ENCODE measurements around the gene NECTIN1. TPM values are rescaled to one million over a fixed set of nuclear protein-coding genes. Genes with fewer than 3 reads are reported as not detected.

Gene NECTIN1, protein sequence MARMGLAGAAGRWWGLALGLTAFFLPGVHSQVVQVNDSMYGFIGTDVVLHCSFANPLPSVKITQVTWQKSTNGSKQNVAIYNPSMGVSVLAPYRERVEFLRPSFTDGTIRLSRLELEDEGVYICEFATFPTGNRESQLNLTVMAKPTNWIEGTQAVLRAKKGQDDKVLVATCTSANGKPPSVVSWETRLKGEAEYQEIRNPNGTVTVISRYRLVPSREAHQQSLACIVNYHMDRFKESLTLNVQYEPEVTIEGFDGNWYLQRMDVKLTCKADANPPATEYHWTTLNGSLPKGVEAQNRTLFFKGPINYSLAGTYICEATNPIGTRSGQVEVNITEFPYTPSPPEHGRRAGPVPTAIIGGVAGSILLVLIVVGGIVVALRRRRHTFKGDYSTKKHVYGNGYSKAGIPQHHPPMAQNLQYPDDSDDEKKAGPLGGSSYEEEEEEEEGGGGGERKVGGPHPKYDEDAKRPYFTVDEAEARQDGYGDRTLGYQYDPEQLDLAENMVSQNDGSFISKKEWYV
- 2.3 and 3.6 TPM in 2 replicates for total RNA-seq (2014; rRNA removed; shearing (Covaris generic))

DNA sequence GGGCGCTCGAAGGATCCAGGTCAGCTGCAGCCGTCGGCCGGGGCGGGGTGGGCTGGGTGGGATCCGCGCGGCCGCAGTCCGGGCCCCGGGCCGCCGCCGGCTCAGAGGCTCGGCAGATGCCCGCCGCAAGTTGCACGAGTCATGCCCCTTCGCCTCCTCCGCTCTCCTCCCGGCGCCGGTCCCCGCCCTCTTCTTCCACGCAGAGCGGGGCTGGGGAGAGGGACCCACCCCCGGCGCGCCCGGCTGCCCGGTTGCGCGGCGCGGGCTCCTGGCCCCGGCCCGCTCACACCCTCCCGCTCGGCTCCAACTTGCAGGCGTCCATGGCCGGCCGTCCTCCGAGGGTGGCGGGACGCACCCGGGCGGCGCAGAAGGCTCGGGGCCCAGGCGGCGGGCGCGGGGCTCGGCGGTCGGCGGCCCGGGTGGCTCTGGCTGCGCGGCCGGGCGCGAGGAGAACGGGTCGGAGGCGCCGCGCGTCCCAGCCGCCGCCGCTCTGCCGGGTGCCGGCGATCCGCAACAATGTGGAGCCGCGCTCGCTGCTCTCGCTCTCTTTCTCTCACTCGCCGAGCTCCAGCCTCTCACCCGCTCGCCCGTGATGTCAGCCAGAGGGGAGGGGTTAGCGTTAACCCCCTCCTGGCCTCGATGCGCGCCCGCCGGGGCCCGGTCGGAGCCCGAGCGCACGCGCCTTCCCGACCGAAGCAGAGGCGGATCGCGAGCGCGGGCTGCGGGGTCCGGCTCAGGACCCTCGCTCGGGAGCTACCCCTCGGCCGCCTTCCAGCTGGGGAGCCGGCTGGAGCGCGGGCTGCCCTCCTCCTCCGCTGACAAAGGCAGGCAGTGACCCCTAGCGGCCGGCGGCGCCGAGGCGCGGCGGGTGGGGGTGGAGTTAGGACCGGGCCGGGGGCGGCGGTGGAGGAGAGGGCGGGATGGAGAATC, at the start of gene NECTIN1:
TSS of gene NECTIN1 (minus strand) at position 550 of the 930 bp plus-strand sequence. CDS start 647 bp downstream, outside the sequence.
- DNase-seq (ENCODE audit: low spot score), result peak; percentile 89
- in situ Hi-C loops (cut with HindIII; ENCODE audit: low sequenced_read_pairs), result no loop called here

DNA sequence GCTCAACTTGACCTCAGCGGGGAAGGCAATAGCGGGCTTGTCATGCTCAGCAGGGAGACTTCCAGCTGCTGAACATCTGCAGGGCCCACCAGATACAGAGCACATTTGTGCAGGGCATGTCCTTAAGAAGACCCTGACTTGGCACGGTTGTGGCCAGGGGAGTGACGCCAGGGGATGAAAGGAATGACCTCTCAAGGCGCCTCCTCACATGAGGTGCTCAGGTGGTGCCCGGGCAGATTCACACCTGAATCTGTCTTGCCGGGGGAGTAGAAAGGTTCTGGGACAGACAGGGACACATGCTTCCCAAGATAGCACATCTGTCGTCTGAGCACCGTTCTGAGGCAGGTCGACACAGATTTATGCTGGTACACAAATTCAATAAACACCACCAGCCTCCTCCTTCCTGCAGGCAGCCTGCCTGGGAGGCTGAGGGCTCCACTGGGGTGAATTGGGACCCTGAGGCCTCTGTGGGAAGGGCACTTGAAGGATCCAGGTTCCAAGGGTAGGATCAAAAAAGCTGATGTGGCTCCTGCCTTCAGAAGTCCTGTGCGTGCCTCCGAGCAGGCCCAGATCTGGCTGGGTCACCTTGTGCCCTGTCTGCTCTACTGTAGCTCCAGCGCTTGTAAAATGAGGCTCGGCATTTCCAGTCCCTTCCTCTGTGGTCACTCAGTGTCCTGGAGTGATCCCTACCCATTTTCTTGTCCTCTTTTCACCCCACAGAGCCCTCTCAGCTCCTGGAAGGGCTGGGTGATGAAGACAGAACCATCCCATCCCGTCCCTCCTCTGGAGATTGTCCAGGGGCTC, 49.6 kb upstream of the NECTIN1 start:
- DNase-seq (ENCODE audit: low spot score), result no peak
- in situ Hi-C loops (cut with HindIII; ENCODE audit: low sequenced_read_pairs), result no loop called here

DNA sequence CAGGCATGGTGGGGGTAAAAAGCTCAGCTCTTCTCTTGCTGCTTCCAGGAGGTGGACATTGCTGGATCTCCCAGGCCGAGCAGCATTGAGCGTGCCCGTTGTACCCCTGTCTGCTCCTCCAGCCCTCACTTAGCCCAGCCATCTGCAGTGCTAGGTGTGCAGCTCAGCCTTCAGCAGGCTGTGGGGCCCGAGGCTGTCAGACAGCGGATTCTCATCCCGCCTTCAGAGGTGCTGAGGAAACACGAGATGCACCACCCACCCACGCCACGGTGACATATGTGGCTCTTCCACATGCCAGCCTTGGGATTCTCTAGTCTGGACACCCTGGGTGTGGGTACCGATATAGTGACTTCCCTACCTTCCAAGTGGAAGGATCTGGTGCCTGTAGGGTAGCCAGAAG, 48.9 kb upstream of the NECTIN1 start:
- no peak for DNase-seq (ENCODE audit: low spot score)
- in situ Hi-C loops (cut with HindIII; ENCODE audit: low sequenced_read_pairs), result no loop called here

DNA sequence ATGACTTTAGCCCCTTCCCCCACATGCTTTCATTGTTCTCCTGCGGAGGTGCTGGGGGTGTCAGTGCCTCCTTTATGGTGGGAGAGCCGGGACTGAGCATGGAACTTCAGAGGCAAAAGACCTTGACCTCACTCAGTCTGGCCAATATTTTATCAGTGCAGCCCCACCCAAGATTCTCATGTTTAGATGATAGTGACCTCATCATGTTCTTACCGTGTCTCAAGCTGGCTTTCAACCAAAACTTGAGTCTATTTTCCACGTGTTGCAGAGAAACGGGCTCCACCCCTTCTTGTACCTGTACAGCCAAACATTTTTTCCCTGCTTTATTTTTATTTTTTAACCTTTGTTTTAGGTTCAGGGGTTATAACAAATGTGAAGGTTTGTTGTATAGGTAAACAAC, 47.7 kb upstream of the NECTIN1 start:
- in situ Hi-C loops (cut with HindIII; ENCODE audit: low sequenced_read_pairs), result no loop called here

DNA sequence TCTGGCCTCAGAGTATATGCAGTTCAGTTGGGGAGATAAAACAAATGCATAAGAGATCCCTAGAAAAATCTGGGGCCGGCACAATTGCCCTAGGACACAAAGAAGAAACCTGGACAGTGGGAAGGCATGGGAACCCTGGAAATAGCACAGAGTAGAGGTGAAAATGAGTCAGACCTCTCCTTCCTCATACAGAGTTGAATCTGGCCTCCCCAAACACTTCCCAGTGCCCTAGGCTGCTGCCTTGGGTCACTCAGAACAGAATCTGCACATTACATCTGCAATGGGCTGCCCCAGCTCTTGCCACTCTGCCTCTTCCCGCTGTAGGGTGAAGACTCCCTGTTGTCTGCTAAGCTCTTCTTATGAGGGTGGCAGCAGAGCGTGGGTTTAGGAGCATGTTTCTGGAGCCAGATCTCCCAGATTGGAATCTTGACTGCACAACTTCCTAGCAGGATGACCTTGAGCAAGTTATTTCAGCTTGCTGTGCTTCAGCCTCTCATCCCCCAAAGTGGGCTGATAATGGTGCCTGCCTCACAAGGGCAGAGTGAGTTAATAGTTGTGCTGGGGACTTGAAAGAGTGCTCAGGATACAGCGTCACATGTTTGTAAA, 47.1 kb upstream of the NECTIN1 start:
- in situ Hi-C loops (cut with HindIII; ENCODE audit: low sequenced_read_pairs), result no loop called here
- DNase-seq (ENCODE audit: low spot score), result no peak

More for the DNA sequence above, 47.7 kb upstream of the NECTIN1 start:
- no peak for DNase-seq (ENCODE audit: low spot score)

DNA sequence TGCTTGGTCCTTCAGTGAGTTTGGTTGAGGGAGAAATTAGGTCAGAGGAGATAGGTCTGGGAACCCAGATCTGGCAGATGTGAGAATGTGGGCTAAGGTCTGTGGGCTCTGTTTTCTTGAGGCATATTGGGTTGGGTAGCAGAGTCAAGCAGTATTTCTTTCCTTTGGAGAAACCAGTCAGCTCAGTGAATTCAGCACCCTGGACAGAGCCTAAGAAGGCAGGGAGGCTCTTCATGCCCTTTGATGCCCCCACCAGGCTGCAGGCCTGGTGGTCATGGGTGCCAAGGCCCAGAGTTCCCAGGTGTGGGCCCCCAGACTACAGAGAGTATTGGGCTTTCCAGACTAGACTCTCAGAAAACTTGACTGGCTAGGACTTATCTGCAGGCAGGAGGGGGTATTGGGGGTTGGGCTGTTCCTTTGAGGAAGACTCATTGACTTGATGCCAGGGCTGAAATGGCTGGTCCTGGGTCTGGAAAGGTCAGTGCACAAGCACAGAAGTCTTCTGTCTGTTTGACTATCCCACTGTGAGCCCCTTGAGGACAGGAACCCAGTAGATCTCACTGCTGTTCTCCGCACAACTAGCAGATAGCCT, 45.3 kb upstream of the NECTIN1 start:
- in situ Hi-C loops (cut with HindIII; ENCODE audit: low sequenced_read_pairs), result no loop called here

DNA sequence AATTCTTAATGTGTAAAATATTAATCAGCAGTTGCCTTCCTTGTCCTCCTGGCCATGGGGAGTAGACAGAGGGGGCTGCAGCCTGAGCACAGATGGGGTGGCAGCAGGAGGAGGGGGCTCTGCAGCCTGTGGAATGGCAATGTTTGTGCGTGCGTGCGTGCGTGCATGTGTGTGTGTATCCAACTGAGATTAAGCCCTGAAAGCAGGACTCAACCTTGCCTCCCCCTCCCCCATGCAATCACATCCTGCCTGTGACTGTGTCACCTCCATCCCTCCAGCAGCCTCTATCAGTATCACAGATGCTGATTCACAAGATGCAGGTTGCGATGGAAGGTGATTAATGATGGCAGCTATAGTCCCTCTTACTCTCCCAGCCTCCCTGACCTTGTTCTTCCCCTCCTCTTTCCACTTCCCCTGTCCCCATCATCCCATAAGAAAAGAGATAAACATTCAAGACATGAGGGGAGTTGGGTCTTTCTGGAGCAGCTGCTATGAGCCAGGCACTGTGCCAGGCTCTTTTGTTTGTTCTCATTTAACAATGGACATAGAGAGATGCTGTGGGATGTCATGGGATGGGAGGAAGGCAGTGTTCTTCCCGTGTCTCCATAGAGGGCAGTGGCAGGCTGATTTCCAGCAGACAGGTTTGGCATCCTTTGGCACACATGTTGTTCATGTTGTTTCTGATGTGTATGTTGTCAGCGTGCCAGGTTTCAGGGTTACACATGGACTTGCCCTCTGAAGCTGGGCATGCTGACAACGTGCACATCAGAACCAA, 43.8 kb upstream of the NECTIN1 start:
- in situ Hi-C loops (cut with HindIII; ENCODE audit: low sequenced_read_pairs), result no loop called here
- peak; percentile 11 for DNase-seq (ENCODE audit: low spot score)

More for the DNA sequence above, 45.3 kb upstream of the NECTIN1 start:
- DNase-seq (ENCODE audit: low spot score), result no peak

DNA sequence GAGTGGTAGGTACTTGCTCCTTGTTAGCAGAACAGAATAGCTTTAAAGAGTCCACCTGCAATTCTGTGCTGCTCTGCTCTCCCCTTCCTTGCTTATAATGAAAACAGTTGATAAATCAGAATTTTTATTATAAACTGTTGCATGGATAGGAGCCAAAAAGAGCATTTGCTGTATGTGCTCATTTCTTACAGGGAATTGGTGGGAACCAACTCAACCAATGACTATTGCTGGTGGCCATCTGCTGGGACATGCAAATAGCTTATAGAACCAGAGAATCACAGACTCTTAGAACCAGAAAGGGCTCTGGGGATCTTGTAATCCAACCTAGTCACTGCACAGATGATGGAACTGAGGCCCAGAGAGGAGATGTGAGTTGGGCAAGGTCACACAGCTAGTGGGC, 43.1 kb upstream of the NECTIN1 start:
- in situ Hi-C loops (cut with HindIII; ENCODE audit: low sequenced_read_pairs), result no loop called here
- no peak for DNase-seq (ENCODE audit: low spot score)

DNA sequence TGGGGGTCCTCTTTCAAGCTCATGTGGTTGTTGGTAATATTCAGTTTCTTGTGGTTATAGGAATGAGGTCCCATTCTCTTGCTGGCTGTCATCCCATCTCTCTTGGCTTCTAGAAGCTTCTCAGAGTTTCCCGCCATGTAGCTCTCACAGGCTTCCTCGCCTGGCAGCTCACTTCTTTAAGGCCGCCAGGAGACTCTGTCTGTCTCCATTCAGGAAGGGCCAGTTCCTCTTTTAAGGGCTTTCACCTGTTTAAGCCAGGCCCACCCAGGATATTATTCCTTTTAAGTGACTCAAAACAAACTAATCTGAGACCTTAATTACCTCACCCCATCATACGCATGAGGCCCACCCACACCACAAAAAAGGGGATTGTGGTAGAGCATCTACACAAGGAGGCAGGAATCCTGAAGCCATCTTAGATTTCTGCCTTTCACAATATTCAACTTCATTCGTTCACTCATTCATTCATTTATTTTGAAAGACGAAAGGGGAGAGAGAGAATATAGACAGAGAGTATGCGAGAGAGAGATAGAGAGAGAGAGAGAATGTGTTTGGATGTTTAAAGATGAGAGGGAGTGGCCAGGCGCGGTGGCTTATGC, 42.3 kb upstream of the NECTIN1 start:
- DNase-seq (ENCODE audit: low spot score), result no peak
- in situ Hi-C loops (cut with HindIII; ENCODE audit: low sequenced_read_pairs), result no loop called here

DNA sequence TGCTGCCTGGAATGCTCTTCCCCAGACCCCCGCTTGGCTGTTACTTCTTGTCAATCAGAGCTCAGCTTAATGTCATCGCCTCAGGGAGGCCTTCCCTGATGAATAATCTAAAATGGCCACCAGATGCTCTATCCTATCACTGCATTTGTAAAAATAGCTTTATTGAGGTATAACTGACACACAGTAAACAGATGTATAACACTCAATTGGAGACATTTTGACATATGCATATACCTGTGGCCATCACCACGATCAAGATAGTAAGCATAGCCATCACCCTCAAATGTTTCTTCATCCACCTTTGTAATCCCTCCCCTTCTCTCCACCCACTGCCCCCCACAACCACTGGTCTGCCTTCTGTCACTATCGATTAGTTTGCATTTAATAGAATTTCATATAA, 36.6 kb upstream of the NECTIN1 start:
- in situ Hi-C loops (cut with HindIII; ENCODE audit: low sequenced_read_pairs), result no loop called here
- DNase-seq (ENCODE audit: low spot score), result no peak

DNA sequence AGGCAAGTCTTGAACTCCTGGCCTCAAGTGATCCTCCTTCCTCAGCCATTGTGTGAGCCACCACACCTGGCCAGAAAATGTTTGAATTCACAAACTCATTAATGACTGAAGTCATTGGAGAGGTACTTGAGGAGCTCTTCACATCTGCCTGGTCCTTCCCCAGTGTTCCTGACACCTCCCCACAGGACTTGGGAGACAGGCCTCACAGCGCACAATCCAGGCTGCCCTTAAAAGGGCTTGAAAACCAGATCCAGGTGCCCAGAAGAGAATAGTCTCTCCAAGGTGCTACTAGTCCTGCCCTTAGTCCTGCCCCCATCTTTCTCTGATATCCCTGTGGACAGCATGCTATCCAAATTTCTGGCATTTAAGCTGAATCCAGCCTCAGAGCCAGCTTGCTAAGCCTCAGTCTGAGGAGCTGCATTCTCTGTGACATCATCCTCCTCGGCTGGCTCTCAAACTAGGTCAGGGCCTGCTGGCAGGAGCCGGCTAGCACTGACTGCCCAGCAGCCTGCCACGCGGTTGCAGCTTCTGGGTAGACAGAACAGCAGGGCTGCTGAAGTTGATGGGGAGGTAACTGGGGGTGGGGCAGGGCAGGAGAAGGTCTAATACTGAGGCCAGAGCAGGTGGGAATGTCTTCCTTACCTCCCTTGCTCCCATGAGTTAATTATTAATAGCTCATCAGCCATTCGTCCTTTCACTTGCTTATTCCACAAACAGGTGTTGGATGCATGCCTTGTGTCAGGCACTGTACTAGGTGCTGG, 35.3 kb upstream of the NECTIN1 start:
- peak; percentile 97 for DNase-seq (ENCODE audit: low spot score)
- in situ Hi-C loops (cut with HindIII; ENCODE audit: low sequenced_read_pairs), result no loop called here

DNA sequence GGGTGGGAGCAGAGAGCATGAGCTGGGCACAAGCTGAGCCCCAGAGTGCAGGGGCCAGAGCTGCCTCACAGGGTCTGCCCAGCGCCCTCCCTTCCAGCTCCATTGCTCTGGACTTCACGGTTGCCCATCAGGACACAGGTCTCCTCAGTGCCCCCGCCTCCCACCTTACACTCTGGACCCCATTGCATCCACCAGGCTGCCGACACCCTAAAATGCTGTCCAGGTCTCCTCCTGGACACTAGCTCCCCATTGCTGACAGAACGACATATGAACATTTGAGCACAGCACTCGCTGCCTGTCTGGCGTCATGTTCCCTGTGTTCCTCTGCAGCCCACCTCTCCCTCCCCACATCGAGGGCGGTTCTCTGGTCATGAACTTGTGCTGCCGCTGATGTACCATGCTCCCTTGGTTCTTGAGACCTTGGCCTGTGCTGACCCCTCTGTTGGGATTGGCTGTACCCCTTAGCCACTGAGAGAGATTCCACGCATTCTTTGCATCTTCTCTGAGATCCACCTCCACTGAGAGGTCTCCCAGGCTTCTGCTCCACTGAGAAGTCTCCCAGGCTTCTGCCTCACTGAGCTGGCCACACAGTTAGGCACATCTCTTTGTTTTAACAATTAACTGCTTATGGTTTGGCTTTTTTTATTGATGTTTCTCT, 34.2 kb upstream of the NECTIN1 start:
- in situ Hi-C loops (cut with HindIII; ENCODE audit: low sequenced_read_pairs), result no loop called here

DNA sequence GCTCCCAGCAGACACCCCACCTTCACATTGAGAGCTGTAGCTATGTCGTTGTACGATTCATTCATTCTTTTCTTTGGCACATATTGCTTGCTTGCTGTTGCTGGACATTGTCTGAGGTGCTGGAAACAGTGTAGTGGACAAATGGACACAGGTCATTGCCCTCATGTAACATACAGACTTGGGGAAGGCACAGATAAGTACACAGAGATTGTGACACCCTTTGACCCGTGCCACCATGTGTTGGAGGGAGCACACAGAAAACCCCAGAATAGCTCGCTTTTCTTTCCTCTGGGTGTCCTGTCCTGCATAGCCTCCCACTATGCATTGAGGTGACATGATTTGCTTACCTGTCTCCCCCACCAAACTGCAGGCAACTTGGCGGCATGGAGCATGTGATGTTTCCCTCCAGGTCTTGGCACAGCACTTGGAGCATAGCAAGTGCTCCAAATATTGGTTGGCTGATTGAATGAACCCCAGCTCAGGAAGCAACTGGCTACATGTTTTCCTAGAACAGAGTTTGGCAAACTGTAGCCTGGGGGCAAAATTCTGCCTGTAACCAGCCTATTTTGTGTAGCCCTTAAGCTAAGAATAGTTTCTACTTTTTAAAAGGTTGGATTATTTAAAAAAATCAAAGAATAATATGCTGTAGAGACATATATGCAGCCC, 30.9 kb upstream of the NECTIN1 start:
- no peak for DNase-seq (ENCODE audit: low spot score)
- in situ Hi-C loops (cut with HindIII; ENCODE audit: low sequenced_read_pairs), result no loop called here

More for the DNA sequence above, 34.2 kb upstream of the NECTIN1 start:
- no peak for DNase-seq (ENCODE audit: low spot score)

DNA sequence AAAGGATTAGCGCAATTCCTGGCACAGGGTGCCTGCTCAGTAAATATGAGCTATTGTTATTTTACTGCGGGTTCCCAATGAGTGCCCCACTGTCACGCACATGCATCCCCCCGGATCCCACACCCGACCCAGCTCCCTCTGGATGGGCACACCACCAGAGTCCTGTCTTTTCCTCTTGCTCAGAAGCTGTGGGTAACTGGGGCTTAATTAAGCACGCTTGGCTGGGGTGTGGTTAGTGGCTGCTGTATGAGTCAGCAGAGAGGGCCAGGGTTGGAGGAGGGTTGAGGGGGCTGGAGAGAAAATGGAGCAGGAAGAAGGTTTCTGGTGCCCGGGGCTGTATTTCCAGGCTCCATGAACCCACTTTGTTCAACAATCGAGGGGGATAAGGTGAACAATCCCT, 30.3 kb upstream of the NECTIN1 start:
- in situ Hi-C loops (cut with HindIII; ENCODE audit: low sequenced_read_pairs), result no loop called here
- no peak for DNase-seq (ENCODE audit: low spot score)

DNA sequence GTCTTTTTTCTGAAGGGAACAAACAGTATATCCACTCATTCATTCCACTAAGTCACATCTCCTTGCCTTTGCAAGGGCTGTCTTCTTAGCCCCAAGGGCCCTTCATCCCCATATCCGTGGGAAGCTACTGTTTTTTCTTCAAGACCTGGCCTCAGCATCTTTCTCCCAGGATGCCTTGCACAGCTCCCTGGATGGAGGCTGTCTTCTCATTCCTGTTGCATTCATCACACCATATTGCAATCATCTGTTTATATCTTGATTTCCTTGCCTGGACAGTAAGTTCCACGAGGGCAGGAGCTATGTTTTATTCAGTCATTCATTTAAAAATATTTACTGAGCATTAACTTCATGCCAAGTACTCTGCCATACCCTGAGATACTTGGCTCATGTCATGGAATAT, 29.3 kb upstream of the NECTIN1 start:
- in situ Hi-C loops (cut with HindIII; ENCODE audit: low sequenced_read_pairs), result no loop called here

DNA sequence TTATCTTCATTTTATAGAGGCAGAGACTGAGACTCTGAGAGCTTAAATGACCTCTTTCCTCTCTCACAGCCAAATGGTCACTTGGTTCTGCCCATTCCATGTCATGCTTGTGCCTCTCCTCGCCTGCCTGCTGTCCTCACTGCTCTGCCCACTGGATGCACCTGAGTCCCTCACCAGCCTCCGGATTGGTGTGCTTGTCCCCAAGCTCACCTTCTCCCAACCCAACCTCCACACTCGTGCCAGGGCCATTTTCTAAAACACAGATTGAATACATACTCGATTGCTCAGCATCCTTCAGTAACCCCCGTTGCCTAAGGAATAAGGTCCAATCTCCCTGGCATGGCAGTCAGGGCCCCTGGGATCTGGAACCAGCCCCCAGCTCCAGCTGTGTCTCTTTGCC, 28.4 kb upstream of the NECTIN1 start:
- in situ Hi-C loops (cut with HindIII; ENCODE audit: low sequenced_read_pairs), result no loop called here
- no peak for DNase-seq (ENCODE audit: low spot score)

More for the DNA sequence above, 29.3 kb upstream of the NECTIN1 start:
- DNase-seq (ENCODE audit: low spot score), result no peak
